Measurements from ENCODE around the gene NECTIN4.

The NECTIN4 gene

GRCh38 chr1:161054805-161055204 is 34.6 kb downstream of the NECTIN4 start:
- ChIA-PET POLR2A (ENCODE audit: low non-redundant PET) (no interaction called here), CTCF (no interaction called here)
- no peak for DNase-seq (ENCODE audit: low spot score)
- TF ChIP-seq CTCF (conservative IDR thresholded peaks at IDR 0.05; ENCODE audit: low read depth) = no peak
- H3K27ac ChIP-seq = no peak overlapping the region

GRCh38 chr1:161054232-161054631 is 35.1 kb downstream of the NECTIN4 start:
- ChIA-PET CTCF (no interaction called here), POLR2A (ENCODE audit: low non-redundant PET) (no interaction called here)

GRCh38 chr1:161052899-161053298 is 36.5 kb downstream of the NECTIN4 start:
- ChIA-PET CTCF (interaction anchor here (0.6 kb wide), 1 partner anchor 42 kb away, joined by 3 read pairs; no protein-coding TSS in a partner anchor), POLR2A (ENCODE audit: low non-redundant PET) (no interaction called here)
- no peak for TF ChIP-seq CTCF (conservative IDR thresholded peaks at IDR 0.05; ENCODE audit: low read depth)
- no peak overlapping the region for H3K27ac ChIP-seq
- no peak for DNase-seq (ENCODE audit: low spot score)

More at GRCh38 chr1:161054232-161054631, 35.1 kb downstream of the NECTIN4 start:
- H3K27ac ChIP-seq = no peak overlapping the region
- DNase-seq (ENCODE audit: low spot score) = no peak
- no peak for TF ChIP-seq CTCF (conservative IDR thresholded peaks at IDR 0.05; ENCODE audit: low read depth)

- CTCF ChIA-PET = interaction anchor here (0.6 kb wide), 2 partner anchors 169 to 951 kb away, joined by 3 to 4 read pairs; no protein-coding TSS in a partner anchor
- POLR2A ChIA-PET (ENCODE audit: low non-redundant PET) = no interaction called here
- no peak for DNase-seq (ENCODE audit: low spot score)
Observed at GRCh38 chr1:161051219-161051618, 38.1 kb downstream of the NECTIN4 start.

GRCh38 chr1:161048949-161049722 is 40.2 kb downstream of the NECTIN4 start:
- no peak for DNase-seq (ENCODE audit: low spot score)
- CTCF ChIA-PET = no interaction called here
- H3K27ac ChIP-seq = no peak overlapping the region
- POLR2A ChIA-PET (ENCODE audit: low non-redundant PET) = no interaction called here
- no peak for TF ChIP-seq CTCF (conservative IDR thresholded peaks at IDR 0.05; ENCODE audit: low read depth)

More at GRCh38 chr1:161051219-161051618, 38.1 kb downstream of the NECTIN4 start:
- H3K27ac ChIP-seq = no peak overlapping the region
- no peak for TF ChIP-seq CTCF (conservative IDR thresholded peaks at IDR 0.05; ENCODE audit: low read depth)

GRCh38 chr1:161047436-161048420 is 41.6 kb downstream of the NECTIN4 start:
- TF ChIP-seq CTCF (conservative IDR thresholded peaks at IDR 0.05; ENCODE audit: low read depth) = no peak
- DNase-seq (ENCODE audit: low spot score) = no peak
- ChIA-PET CTCF (interaction anchor here (0.6 to 0.8 kb wide), 3 partner anchors 50 to 106 kb away, joined by 3 to 4 read pairs (median 4); no protein-coding TSS in a partner anchor), POLR2A (ENCODE audit: low non-redundant PET) (no interaction called here)
- no peak overlapping the region for H3K27ac ChIP-seq
